HEK293 (cell line): ENCODE data around the gene DNAH12.

ENCODE experiments used
- CTCF ChIA-PET: fragments of 350-600 bp; formaldehyde crosslinking; extraction: SDS; loops from one replicate; lab custom pipeline; 2021; ENCODE audit warnings: antibody characterized with exemption; lab: Yijun Ruan, JAX
- POLR2A ChIA-PET: fragments of 300-600 bp; formaldehyde crosslinking; extraction: SDS; loops from one replicate; lab custom pipeline; 2020; ENCODE audit warnings: antibody characterized with exemption, inconsistent platforms; lab: Yijun Ruan, JAX
- H3K27ac ChIP-seq: fragments of 200-500 bp; sonication (Bioruptor generic); 2 replicates; pipeline ENCODE4 v1.5.1; 2014; ENCODE audit warnings: low read depth, low read length, control low read depth, inconsistent platforms; ENCODE audit errors: extremely low read depth
- H3K36me3 ChIP-seq, 2 experiments: fragments of 200-500 bp in 1 of 2; sonication (Bioruptor generic) in 1 of 2; 1 replicate in 1 of 2; 2 replicates in 1 of 2; pipeline ENCODE4 v1.5.1; 2014 to 2017; ENCODE audit warnings: inconsistent platforms in 2 of 2, low read length in 2 of 2; ENCODE audit not compliant: control insufficient read depth in 2 of 2, insufficient read depth in 1 of 2
- H3K4me1 ChIP-seq: fragments of 200-500 bp; sonication (Bioruptor generic); 2 replicates; pipeline ENCODE4 v1.5.1; 2014; ENCODE audit warnings: mild to moderate bottlenecking, low read length, inconsistent platforms; ENCODE audit not compliant: control insufficient read depth, insufficient read depth
- H3K4me3 ChIP-seq: 2 replicates; pipeline ENCODE4 v1.5.1; 2011; ENCODE audit warnings: low read depth, mild to moderate bottlenecking, control low read depth, low read length, moderate library complexity
- H3K9me3 ChIP-seq: fragments of 200-500 bp; sonication (Bioruptor generic); 2 replicates; pipeline ENCODE4 v1.5.1; 2014; ENCODE audit warnings: low read depth, low read length, inconsistent platforms; ENCODE audit not compliant: control insufficient read depth, insufficient read depth
- BCL11A ChIP-seq: fragments of 450-650 bp; formaldehyde crosslinking; IDR thresholded peaks from 2 replicates; pipeline ENCODE4 v1.5.1; 2016; ENCODE audit warnings: low read depth, missing biosample characterization, missing genetic modification characterization
- BCL11B ChIP-seq: fragments of 450-650 bp; formaldehyde crosslinking; IDR thresholded peaks from 2 replicates; pipeline ENCODE4 v1.5.1; 2016; ENCODE audit warnings: low read depth, missing biosample characterization, missing genetic modification characterization
- KLF10 ChIP-seq: fragments of 450-650 bp; IDR thresholded peaks from 2 replicates; pipeline ENCODE4 v1.5.1; 2018; ENCODE audit warnings: missing biosample characterization, mild to moderate bottlenecking, missing genetic modification characterization
- KLF9 ChIP-seq: fragments of 450-650 bp; formaldehyde crosslinking; IDR thresholded peaks from 2 replicates; pipeline ENCODE4 v1.5.1; 2016; ENCODE audit warnings: missing biosample characterization, missing genetic modification characterization, low read depth
- MZF1 ChIP-seq: fragments of 450-650 bp; formaldehyde crosslinking; IDR thresholded peaks from 2 replicates; pipeline ENCODE4 v1.5.1; 2017; ENCODE audit warnings: missing biosample characterization, missing genetic modification characterization, borderline replicate concordance
- PRDM10 ChIP-seq: fragments of 450-650 bp; formaldehyde crosslinking; IDR thresholded peaks from 2 replicates; pipeline ENCODE4 v1.5.1; 2016; ENCODE audit warnings: missing biosample characterization, missing genetic modification characterization
- PRDM6 ChIP-seq: fragments of 450-650 bp; formaldehyde crosslinking; IDR thresholded peaks from 2 replicates; pipeline ENCODE4 v1.5.1; 2017; ENCODE audit warnings: missing biosample characterization, missing genetic modification characterization
- SCRT1 ChIP-seq: fragments of 450-650 bp; formaldehyde crosslinking; IDR thresholded peaks from 2 replicates; pipeline ENCODE4 v1.5.1; 2016; ENCODE audit warnings: missing biosample characterization, missing genetic modification characterization, borderline replicate concordance
- SP7 ChIP-seq: fragments of 450-650 bp; formaldehyde crosslinking; IDR thresholded peaks from 2 replicates; pipeline ENCODE4 v1.5.1; 2016; ENCODE audit warnings: missing biosample characterization, missing genetic modification characterization
- ZBTB8A ChIP-seq: fragments of 450-650 bp; formaldehyde crosslinking; IDR thresholded peaks from 2 replicates; pipeline ENCODE4 v1.5.1; 2016; ENCODE audit warnings: missing biosample characterization, missing genetic modification characterization
- ZFHX2 ChIP-seq: fragments of 450-650 bp; formaldehyde crosslinking; conservative IDR thresholded peaks from 2 replicates; pipeline ENCODE4 v1.5.1; 2016; ENCODE audit warnings: missing biosample characterization, missing genetic modification characterization
- ZNF121 ChIP-seq: fragments of 450-650 bp; formaldehyde crosslinking; IDR thresholded peaks from 2 replicates; pipeline ENCODE4 v1.5.1; 2016; ENCODE audit warnings: missing biosample characterization, missing genetic modification characterization
- ZNF148 ChIP-seq: fragments of 450-650 bp; formaldehyde crosslinking; IDR thresholded peaks from 2 replicates; pipeline ENCODE4 v1.5.0; 2017; ENCODE audit warnings: missing biosample characterization, missing genetic modification characterization, borderline replicate concordance
- ZNF174 ChIP-seq: fragments of 450-650 bp; formaldehyde crosslinking; IDR thresholded peaks from 2 replicates; pipeline ENCODE4 v1.5.0; 2017; ENCODE audit warnings: missing biosample characterization, mild to moderate bottlenecking, missing genetic modification characterization
- ZNF175 ChIP-seq: fragments of 450-650 bp; formaldehyde crosslinking; IDR thresholded peaks from 2 replicates; pipeline ENCODE4 v1.5.1; 2016; ENCODE audit warnings: missing biosample characterization, missing genetic modification characterization
- ZNF24 ChIP-seq: fragments of 450-650 bp; formaldehyde crosslinking; IDR thresholded peaks from 2 replicates; pipeline ENCODE4 v1.5.1; 2016; ENCODE audit warnings: missing biosample characterization, missing genetic modification characterization
- ZNF501 ChIP-seq: fragments of 450-650 bp; formaldehyde crosslinking; IDR thresholded peaks from 2 replicates; pipeline ENCODE4 v1.5.1; 2016; ENCODE audit warnings: missing biosample characterization, missing genetic modification characterization
- ZNF544 ChIP-seq: fragments of 450-650 bp; formaldehyde crosslinking; IDR thresholded peaks from 2 replicates; pipeline ENCODE4 v1.5.0; 2017; ENCODE audit warnings: missing biosample characterization, missing genetic modification characterization
- ZNF548 ChIP-seq: fragments of 450-650 bp; formaldehyde crosslinking; IDR thresholded peaks from 2 replicates; pipeline ENCODE4 v1.5.1; 2016; ENCODE audit warnings: missing biosample characterization, missing genetic modification characterization
- ZNF600 ChIP-seq: fragments of 450-650 bp; formaldehyde crosslinking; IDR thresholded peaks from 2 replicates; pipeline ENCODE4 v1.5.1; 2016; ENCODE audit warnings: missing biosample characterization, missing genetic modification characterization
- ZNF624 ChIP-seq: fragments of 450-650 bp; formaldehyde crosslinking; IDR thresholded peaks from 2 replicates; pipeline ENCODE4 v1.5.1; 2017; ENCODE audit warnings: missing biosample characterization, missing genetic modification characterization
- ZNF658 ChIP-seq: fragments of 450-650 bp; formaldehyde crosslinking; IDR thresholded peaks from 2 replicates; pipeline ENCODE4; 2016; ENCODE audit warnings: missing biosample characterization, missing genetic modification characterization
- TF ChIP-seq, protein P1 (sequence below): fragments of 450-650 bp; formaldehyde crosslinking; IDR thresholded peaks from 2 replicates; pipeline ENCODE4; 2016; ENCODE audit warnings: missing biosample characterization, missing genetic modification characterization
- TF ChIP-seq, protein P2 (sequence below): fragments of 450-650 bp; formaldehyde crosslinking; IDR thresholded peaks from 2 replicates; pipeline ENCODE4 v1.5.1; 2017; ENCODE audit warnings: missing biosample characterization, missing genetic modification characterization

DNAH12 gene

GRCh38 chr3:57402675-57403074, 141.5 kb downstream of the DNAH12 start:
- CTCF ChIA-PET, result no interaction called here
- TF ChIP-seq BCL11A (tag by site-specific recombination) (no peak), ZNF24 (no peak), MZF1 (no peak), ZNF544 (tag by site-specific recombination) (no peak), KLF10 (tag by site-specific recombination) (no peak), ZNF121 (no peak), SP7 (tag by site-specific recombination) (no peak), BCL11B (tag by site-specific recombination) (no peak), KLF9 (tag by site-specific recombination) (no peak), ZNF600 (tag by site-specific recombination) (no peak), ZNF624 (no peak), ZNF175 (tag by site-specific recombination) (no peak), SCRT1 (tag by site-specific recombination) (no peak), ZNF548 (no peak)
- TF ChIP-seq, protein P1, sequence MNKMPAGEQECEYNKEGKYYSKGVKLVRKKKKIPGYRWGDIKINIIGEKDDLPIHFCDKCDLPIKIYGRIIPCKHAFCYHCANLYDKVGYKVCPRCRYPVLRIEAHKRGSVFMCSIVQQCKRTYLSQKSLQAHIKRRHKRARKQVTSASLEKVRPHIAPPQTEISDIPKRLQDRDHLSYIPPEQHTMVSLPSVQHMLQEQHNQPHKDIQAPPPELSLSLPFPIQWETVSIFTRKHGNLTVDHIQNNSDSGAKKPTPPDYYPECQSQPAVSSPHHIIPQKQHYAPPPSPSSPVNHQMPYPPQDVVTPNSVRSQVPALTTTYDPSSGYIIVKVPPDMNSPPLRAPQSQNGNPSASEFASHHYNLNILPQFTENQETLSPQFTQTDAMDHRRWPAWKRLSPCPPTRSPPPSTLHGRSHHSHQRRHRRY, result no peak
- TF ChIP-seq, protein P2, sequence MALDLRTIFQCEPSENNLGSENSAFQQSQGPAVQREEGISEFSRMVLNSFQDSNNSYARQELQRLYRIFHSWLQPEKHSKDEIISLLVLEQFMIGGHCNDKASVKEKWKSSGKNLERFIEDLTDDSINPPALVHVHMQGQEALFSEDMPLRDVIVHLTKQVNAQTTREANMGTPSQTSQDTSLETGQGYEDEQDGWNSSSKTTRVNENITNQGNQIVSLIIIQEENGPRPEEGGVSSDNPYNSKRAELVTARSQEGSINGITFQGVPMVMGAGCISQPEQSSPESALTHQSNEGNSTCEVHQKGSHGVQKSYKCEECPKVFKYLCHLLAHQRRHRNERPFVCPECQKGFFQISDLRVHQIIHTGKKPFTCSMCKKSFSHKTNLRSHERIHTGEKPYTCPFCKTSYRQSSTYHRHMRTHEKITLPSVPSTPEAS (tag by site-specific recombination), result no peak
- TF ChIP-seq, all 188 proteins: peak for 0
- H3K36me3 ChIP-seq, result no peaks in the 10 kb centered on the region
- no peak overlapping the region for H3K4me3 ChIP-seq
- no peaks in the 10 kb centered on the region for H3K9me3 ChIP-seq
- POLR2A ChIA-PET, result no interaction called here
- H3K4me1 ChIP-seq, result no peaks in the 10 kb centered on the region
- no peak overlapping the region for H3K27ac ChIP-seq

GRCh38 chr3:57397175-57398026, 146.7 kb downstream of the DNAH12 start:
- Histone ChIP-seq H3K4me3 (no peak overlapping the region), H3K27ac (no peak overlapping the region), H3K9me3 (no peaks in the 10 kb centered on the region), H3K36me3 (no peaks in the 10 kb centered on the region), H3K4me1 (no peaks in the 10 kb centered on the region)
- ChIA-PET CTCF (interaction anchor here (0.5 to 1.9 kb wide), 27 partner anchors 11 to 692 kb away, joined by 3 to 12 read pairs (median 3); partner anchors contain the start of gene PDE12), POLR2A (interaction anchor here (0.5 to 1.1 kb wide), 5 partner anchors 35 to 290 kb away, joined by 3 to 5 read pairs (median 3); partner anchors contain the start of genes ARF4 and PDE12)
- TF ChIP-seq ZNF658 (tag by site-specific recombination) (no peak), ZBTB8A (tag by site-specific recombination) (no peak), ZNF174 (no peak), ZNF501 (tag by site-specific recombination) (0 out of 2 replicates have a peak, but pooled peaks have one; percentile 30), ZFHX2 (tag by site-specific recombination) (no peak), ZNF148 (tag by site-specific recombination) (no peak), PRDM6 (no peak), PRDM10 (tag by site-specific recombination) (no peak)
